Astrocyte of the cerebellum (primary cell): ENCODE results near the gene SLC15A3.
A peak's percentile ranks its signal among the peaks of the same experiment; 100 is the strongest.

Source experiments
- DNase-seq: peaks from one replicate; pipeline ENCODE4 v3.0.0-alpha.2; 2011; ENCODE audit warnings: low read depth
- H3K4me3 ChIP-seq: 2 replicates; pipeline ENCODE4 v1.5.1; 2011; ENCODE audit warnings: mild to moderate bottlenecking, low read depth, low read length, moderate library complexity
- in situ Hi-C: cut with HindIII; loops from 2 replicates; pipeline ENCODE4 v1.10.0; 2017; ENCODE audit warnings: low sequenced_read_pairs
- TF ChIP-seq, protein P1 (sequence below): IDR thresholded peaks from 2 replicates; pipeline ENCODE4 v1.5.1; 2012; ENCODE audit warnings: low read length, low read depth, moderate library complexity, mild to moderate bottlenecking; ENCODE audit errors: missing control alignments

SLC15A3 gene

DNA sequence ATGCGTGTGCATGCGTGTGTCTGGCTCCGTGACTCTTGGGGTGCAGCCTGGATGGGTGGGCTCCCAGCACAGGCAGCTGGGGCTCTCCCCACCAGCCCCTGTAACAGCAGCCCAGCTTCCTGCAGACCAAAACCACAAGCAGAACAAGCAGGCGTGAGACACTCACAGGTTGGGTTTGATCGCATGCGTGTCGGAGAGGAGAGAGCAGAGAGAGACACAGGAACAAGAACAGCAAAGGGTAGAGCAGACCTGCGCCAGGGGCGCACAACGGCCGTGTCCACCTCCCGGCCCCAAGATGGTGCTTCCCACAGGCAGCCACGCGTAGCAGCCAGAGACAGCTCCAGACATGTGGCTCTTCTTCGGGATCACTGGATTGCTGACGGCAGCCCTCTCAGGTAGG is 19.5 kb upstream of the SLC15A3 start, which contains the start of gene CD6:
Gene CD6 (plus strand): TSS at position 161 of the 400 bp plus-strand sequence. CDS start 186 bp downstream, at position 347.
- TF ChIP-seq, protein P1, sequence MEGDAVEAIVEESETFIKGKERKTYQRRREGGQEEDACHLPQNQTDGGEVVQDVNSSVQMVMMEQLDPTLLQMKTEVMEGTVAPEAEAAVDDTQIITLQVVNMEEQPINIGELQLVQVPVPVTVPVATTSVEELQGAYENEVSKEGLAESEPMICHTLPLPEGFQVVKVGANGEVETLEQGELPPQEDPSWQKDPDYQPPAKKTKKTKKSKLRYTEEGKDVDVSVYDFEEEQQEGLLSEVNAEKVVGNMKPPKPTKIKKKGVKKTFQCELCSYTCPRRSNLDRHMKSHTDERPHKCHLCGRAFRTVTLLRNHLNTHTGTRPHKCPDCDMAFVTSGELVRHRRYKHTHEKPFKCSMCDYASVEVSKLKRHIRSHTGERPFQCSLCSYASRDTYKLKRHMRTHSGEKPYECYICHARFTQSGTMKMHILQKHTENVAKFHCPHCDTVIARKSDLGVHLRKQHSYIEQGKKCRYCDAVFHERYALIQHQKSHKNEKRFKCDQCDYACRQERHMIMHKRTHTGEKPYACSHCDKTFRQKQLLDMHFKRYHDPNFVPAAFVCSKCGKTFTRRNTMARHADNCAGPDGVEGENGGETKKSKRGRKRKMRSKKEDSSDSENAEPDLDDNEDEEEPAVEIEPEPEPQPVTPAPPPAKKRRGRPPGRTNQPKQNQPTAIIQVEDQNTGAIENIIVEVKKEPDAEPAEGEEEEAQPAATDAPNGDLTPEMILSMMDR = no peak
- no peak within 1 kb of the TSS for H3K4me3 ChIP-seq
- DNase-seq = no peak
- in situ Hi-C loops = no loop called here

DNA sequence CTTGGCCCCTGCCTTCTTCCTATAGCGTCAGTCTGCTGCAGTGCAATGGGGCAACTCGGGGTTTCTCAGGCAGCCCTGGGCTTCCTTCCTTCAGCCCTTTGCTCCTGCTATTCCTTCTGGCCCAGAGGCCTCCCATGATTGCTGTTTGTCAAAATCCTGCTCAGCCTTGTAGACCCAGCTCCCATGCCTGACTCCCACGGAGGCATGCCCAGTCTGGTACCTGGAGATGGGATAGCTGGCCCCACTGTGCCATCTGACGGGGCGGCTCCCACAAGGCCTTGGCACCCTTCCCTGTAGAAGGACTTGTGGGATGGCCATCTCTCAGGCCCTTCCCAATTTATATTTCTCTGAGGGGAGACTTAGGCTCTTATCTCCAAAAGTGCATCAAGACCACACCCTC is 18.9 kb upstream of the SLC15A3 start:
- H3K4me3 ChIP-seq = no peak overlapping the region
- TF ChIP-seq, protein P1 = no peak
- in situ Hi-C loops = no loop called here
- no peak for DNase-seq

DNA sequence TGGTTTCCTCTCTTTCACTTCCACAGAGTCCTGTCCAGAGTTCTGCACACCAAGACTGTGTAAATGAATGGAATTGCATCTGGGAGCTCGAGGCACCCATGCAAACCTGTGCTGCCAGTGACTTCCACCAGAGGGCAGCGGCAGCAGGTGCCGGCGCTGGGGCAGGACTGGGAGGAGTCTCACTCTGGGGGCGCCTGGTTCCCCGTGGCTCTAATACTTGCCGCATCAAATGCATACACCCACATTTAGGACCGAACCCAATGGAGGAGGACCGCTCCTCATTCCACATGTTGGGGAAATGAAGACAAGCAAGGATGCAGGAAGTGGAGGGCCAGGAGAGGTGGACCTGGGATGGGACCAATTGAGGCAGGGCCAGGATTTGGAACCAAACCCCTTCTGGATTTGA is 18.4 kb upstream of the SLC15A3 start:
- H3K4me3 ChIP-seq = no peak overlapping the region
- TF ChIP-seq, protein P1 = peak; percentile 89
- DNase-seq = no peak
- in situ Hi-C loops = no loop called here

GRCh38 chr11:60968223-60968622 is 16.2 kb upstream of the SLC15A3 start:
- no peak for DNase-seq
- in situ Hi-C loops = no loop called here
- no peak overlapping the region for H3K4me3 ChIP-seq
- TF ChIP-seq, protein P1 = no peak

- TF ChIP-seq, protein P1 = no peak
- in situ Hi-C loops = no loop called here
- no peak overlapping the region for H3K4me3 ChIP-seq
- no peak for DNase-seq
Observed at GRCh38 chr11:60966890-60967289, 14.9 kb upstream of the SLC15A3 start.

DNA sequence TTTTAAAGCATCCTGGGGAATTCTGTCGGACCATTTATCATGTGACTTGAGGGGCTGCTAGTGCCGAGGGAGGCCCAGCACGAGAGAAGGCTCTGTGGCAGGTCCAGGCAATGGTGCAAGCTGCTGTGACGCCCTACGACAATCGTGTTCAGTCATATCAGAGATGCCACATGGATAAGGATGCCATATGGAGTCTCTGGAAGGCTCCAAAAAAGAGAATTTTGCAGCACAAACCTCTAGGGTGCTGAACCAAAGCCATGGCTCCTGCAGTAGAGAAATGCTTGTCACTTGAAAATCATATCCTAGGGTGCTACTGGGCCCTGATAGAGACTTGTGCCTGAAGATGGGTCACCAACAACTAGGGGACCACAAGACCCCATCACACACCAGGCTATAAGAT is 12.8 kb upstream of the SLC15A3 start:
- DNase-seq = no peak
- in situ Hi-C loops = no loop called here
- TF ChIP-seq, protein P1 = no peak
- no peak overlapping the region for H3K4me3 ChIP-seq

DNA sequence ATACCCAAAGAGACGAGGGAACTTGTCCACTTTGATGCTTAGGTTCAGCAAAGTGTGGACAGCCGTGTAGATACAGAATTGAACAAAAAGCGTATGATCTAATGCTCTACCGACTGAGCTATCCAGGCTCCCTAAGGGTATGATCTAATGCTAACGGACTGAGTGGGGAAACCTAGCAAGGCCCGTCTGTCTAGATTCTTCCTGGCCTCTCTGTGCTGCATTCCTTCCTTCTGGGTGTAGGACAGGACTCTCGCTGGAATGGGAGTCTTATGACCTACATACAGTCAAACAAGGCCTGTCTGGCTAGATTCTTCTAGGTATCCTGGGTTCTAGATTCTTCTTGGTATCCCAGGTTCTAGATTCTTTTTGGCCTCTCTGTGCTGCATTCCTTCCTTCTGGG is 8.4 kb upstream of the SLC15A3 start:
- DNase-seq = no peak
- in situ Hi-C loops = no loop called here
- no peak overlapping the region for H3K4me3 ChIP-seq
- TF ChIP-seq, protein P1 = no peak
